Measurements from ENCODE around the gene ANO10. TPM values are rescaled to one million over a fixed set of nuclear protein-coding genes. Genes with fewer than 3 reads are reported as not detected.

The ANO10 gene
- total and polyA plus RNA-seq, 2 donors (not counting 3 experiments of a cell fraction or from before 2014, with no cell fraction given): 28.4 to 45.8 TPM

- H3K9me1 ChIP-seq (replicated peaks; ENCODE audit: control insufficient read depth, extremely low read depth, insufficient read depth, low read length): no peaks in the 10 kb centered on the region
- no peaks in the 10 kb centered on the region for H3K36me3 ChIP-seq (ENCODE audit: control insufficient read depth in 2 of 2, extremely low read depth in 1 of 2, insufficient read depth in 2 of 2, low read length in 2 of 2)
- dilution Hi-C loops (cut with MboI; ENCODE audit: extremely low pct_ligation_motif_present, low sequenced_read_pairs) (no loop called here), intact Hi-C loops (cut with micrococcal nuclease) (no loop called here)
- CTCF ChIA-PET: interaction anchor here (0.7 to 2.8 kb wide), 7 partner anchors 29 to 665 kb away, joined by 3 to 15 read pairs (median 3); partner anchors contain the start of gene ANO10
- H3K4me3 ChIP-seq (replicated peaks in 1 of 3; ENCODE audit: insufficient read depth in 1 of 3, low read depth in 1 of 3, low read length in 3 of 3): no peak overlapping the region
- H3K4me2 ChIP-seq (ENCODE audit: insufficient read depth, low read length): no peak overlapping the region
- no peaks in the 10 kb centered on the region for H3K27me3 ChIP-seq (ENCODE audit: control insufficient read depth in 2 of 2, insufficient read depth in 2 of 2, low read length in 2 of 2)
- FAIRE-seq: no peak
- POLR2A ChIA-PET: no interaction called here
- no peaks in the 10 kb centered on the region for H3K9me3 ChIP-seq (replicated peaks; ENCODE audit: control insufficient read depth, insufficient read depth, low read length)
- BruUV-seq (replicated peaks): no TSS peak
- peak; percentile 13 for TF ChIP-seq FOS (IDR thresholded peaks at IDR 0.05; ENCODE audit: borderline replicate concordance, insufficient read depth, low read length)
- no peak for TF ChIP-seq GATA2 (IDR thresholded peaks at IDR 0.05; ENCODE audit: insufficient read depth, insufficient read length, low read depth, low read length)
- no peak for TF ChIP-seq MAX (IDR thresholded peaks at IDR 0.05; ENCODE audit: insufficient read depth, insufficient read length)
- no peak overlapping the region for H2AFZ ChIP-seq (ENCODE audit: low read depth, low read length)
- no peaks in the 10 kb centered on the region for H3K79me2 ChIP-seq (ENCODE audit: control insufficient read depth, insufficient read depth, low read length)
- DNase-seq (ENCODE audit: low read depth, low spot score): peak; percentile 23
- no peak overlapping the region for H3K27ac ChIP-seq (ENCODE audit: insufficient read depth, low read depth, low read length)
- no peaks in the 10 kb centered on the region for H4K20me1 ChIP-seq (replicated peaks; ENCODE audit: control insufficient read depth, extremely low read depth, insufficient read depth, low read length)
- no peak overlapping the region for H3K9ac ChIP-seq (replicated peaks; ENCODE audit: extremely low read depth, insufficient read depth, low read length)
- peaks cover 7% of the 10 kb centered on the region for H3K4me1 ChIP-seq (ENCODE audit: control insufficient read depth, extremely low read depth, insufficient read depth, low read length)
Measured at GRCh38 chr3:43531835-43532234, 90.0 kb downstream of the ANO10 start.

- Histone ChIP-seq H3K9me1 (replicated peaks; ENCODE audit: control insufficient read depth, extremely low read depth, insufficient read depth, low read length) (no peaks in the 10 kb centered on the region), H3K27ac (ENCODE audit: insufficient read depth, low read depth, low read length) (no peak overlapping the region), H3K79me2 (ENCODE audit: control insufficient read depth, insufficient read depth, low read length) (no peaks in the 10 kb centered on the region), H3K4me3 (replicated peaks in 1 of 3; ENCODE audit: insufficient read depth in 1 of 3, low read depth in 1 of 3, low read length in 3 of 3) (no peak overlapping the region), H3K9ac (replicated peaks; ENCODE audit: extremely low read depth, insufficient read depth, low read length) (no peak overlapping the region), H3K9me3 (replicated peaks; ENCODE audit: control insufficient read depth, insufficient read depth, low read length) (no peaks in the 10 kb centered on the region), H3K4me1 (ENCODE audit: control insufficient read depth, extremely low read depth, insufficient read depth, low read length) (peaks cover 3% of the 10 kb centered on the region), H3K36me3 (ENCODE audit: control insufficient read depth in 2 of 2, extremely low read depth in 1 of 2, insufficient read depth in 2 of 2, low read length in 2 of 2) (no peaks in the 10 kb centered on the region), H3K4me2 (ENCODE audit: insufficient read depth, low read length) (no peak overlapping the region), H2AFZ (ENCODE audit: low read depth, low read length) (no peak overlapping the region), H3K27me3 (ENCODE audit: control insufficient read depth in 2 of 2, insufficient read depth in 2 of 2, low read length in 2 of 2) (no peaks in the 10 kb centered on the region), H4K20me1 (replicated peaks; ENCODE audit: control insufficient read depth, extremely low read depth, insufficient read depth, low read length) (peaks cover 2% of the 10 kb centered on the region)
- no peak for TF ChIP-seq JUN (IDR thresholded peaks at IDR 0.05; ENCODE audit: borderline replicate concordance, insufficient read depth, insufficient read length, low read depth)
- no peak for TF ChIP-seq CTCF (IDR thresholded peaks at IDR 0.05; ENCODE audit: extremely low read depth in 1 of 2, insufficient read depth in 1 of 2, low read depth in 1 of 2, low read length in 2 of 2)
- no peak for TF ChIP-seq GATA2 (IDR thresholded peaks at IDR 0.05; ENCODE audit: insufficient read depth, insufficient read length, low read depth, low read length)
- no peak for TF ChIP-seq EZH2 (IDR thresholded peaks at IDR 0.05; ENCODE audit: borderline replicate concordance, low read depth, low read length, severe bottlenecking)
- POLR2A ChIA-PET: no interaction called here
- DNase-seq (ENCODE audit: low read depth, low spot score) (no peak), FAIRE-seq (no peak)
- no TSS peak for BruUV-seq (replicated peaks)
- dilution Hi-C loops (cut with MboI; ENCODE audit: extremely low pct_ligation_motif_present, low sequenced_read_pairs) (no loop called here), intact Hi-C loops (cut with micrococcal nuclease) (no loop called here)
- CTCF ChIA-PET: no interaction called here
Measured at GRCh38 chr3:43528498-43529099, 93.2 kb downstream of the ANO10 start.
